Ascending aorta (tissue), 2 donors: Measurements from ENCODE around the gene SLC6A7. TPM values are rescaled to one million over a fixed set of nuclear protein-coding genes. Genes with fewer than 3 reads are reported as not detected.
A peak's percentile ranks its signal among the peaks of the same experiment; 100 is the strongest.

Experiments used
- DNase-seq, 2 donors: peaks; one replicate each; pipeline ENCODE4 v3.0.0-alpha.2; 2019; ENCODE audit warnings: low spot score in 2 of 2
- H3K27ac ChIP-seq, 2 donors: fragments of 200-600 bp; sonication (generic); one replicate each; pipeline ENCODE4 v1.5.1; 2016 to 2017; ENCODE audit warnings: mild to moderate bottlenecking in 1 of 2
- H3K27me3 ChIP-seq: fragments of 200-600 bp; sonication (generic); one replicate; pipeline ENCODE4 v1.5.1; 2017
- H3K36me3 ChIP-seq, 2 donors: fragments of 200-600 bp; sonication (generic); one replicate each; pipeline ENCODE4 v1.5.1; 2016
- H3K4me1 ChIP-seq, 2 donors: fragments of 200-600 bp; sonication (generic); one replicate each; pipeline ENCODE4 v1.5.1; 2016 to 2017; ENCODE audit warnings: mild to moderate bottlenecking in 1 of 2
- H3K4me3 ChIP-seq, 2 donors: fragments of 200-600 bp; sonication (generic); one replicate each; pipeline ENCODE4 v1.5.1; 2016 to 2017; ENCODE audit warnings: mild to moderate bottlenecking in 1 of 2
- H3K9me3 ChIP-seq, 2 donors: fragments of 200-600 bp; sonication (generic); one replicate each; pipeline ENCODE4 v1.5.1; 2016
- intact Hi-C: fragments of 100-400 bp; cut with DNase I; formaldehyde crosslinking; loops from one replicate; pipeline ENCODE4 v1.15.1; 2023
- total RNA-seq: library from RNA; depleted of rRNA; stranded (reverse); fragments of >200 nt; gene quantifications from one replicate; pipeline ENCODE4 v1.1.0, GENCODE V29; 2016
- TF ChIP-seq, protein P1 (sequence below), 3 experiments: fragments of 200-600 bp in 2 of 3; fragments of 450-650 bp in 1 of 3; sonication (generic) in 2 of 3; IDR thresholded peaks; one replicate each; pipeline ENCODE4 v1.5.1; 2016 to 2019; ENCODE audit warnings: antibody characterized with exemption in 3 of 3, mild to moderate bottlenecking in 1 of 3, moderate library complexity in 1 of 3

SLC6A7 gene
- total RNA-seq, 1 donor from 2014 or later, result not detected

GRCh38 chr5:150143350-150144245 lies 46.3 kb upstream of the SLC6A7 start:
- peak; percentile 71 to 95 for DNase-seq
- intact Hi-C loops, result loop anchor here (10.0 kb wide), 1 partner anchor 451 kb away; no protein-coding TSS in a partner anchor
- H3K27me3 ChIP-seq, result no peaks in the 10 kb centered on the region
- no peaks in the 10 kb centered on the region for H3K9me3 ChIP-seq
- H3K4me3 ChIP-seq, result peak overlapping the region; percentile 11 to 46
- H3K36me3 ChIP-seq, result no peaks in the 10 kb centered on the region
- H3K4me1 ChIP-seq, result peaks cover 68 to 94% of the 10 kb centered on the region in 2 donors
- TF ChIP-seq, protein P1, sequence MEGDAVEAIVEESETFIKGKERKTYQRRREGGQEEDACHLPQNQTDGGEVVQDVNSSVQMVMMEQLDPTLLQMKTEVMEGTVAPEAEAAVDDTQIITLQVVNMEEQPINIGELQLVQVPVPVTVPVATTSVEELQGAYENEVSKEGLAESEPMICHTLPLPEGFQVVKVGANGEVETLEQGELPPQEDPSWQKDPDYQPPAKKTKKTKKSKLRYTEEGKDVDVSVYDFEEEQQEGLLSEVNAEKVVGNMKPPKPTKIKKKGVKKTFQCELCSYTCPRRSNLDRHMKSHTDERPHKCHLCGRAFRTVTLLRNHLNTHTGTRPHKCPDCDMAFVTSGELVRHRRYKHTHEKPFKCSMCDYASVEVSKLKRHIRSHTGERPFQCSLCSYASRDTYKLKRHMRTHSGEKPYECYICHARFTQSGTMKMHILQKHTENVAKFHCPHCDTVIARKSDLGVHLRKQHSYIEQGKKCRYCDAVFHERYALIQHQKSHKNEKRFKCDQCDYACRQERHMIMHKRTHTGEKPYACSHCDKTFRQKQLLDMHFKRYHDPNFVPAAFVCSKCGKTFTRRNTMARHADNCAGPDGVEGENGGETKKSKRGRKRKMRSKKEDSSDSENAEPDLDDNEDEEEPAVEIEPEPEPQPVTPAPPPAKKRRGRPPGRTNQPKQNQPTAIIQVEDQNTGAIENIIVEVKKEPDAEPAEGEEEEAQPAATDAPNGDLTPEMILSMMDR (IDR thresholded peaks at IDR 0.05), result no peak
- H3K27ac ChIP-seq, result peak overlapping the region; percentile 98 to 99

GRCh38 chr5:150144246-150144801 lies 45.5 kb upstream of the SLC6A7 start:
- intact Hi-C loops, result loop anchor here (10.0 kb wide), 1 partner anchor 450 kb away; no protein-coding TSS in a partner anchor
- H3K4me1 ChIP-seq, result peaks cover 63 to 95% of the 10 kb centered on the region in 2 donors
- H3K9me3 ChIP-seq, result no peaks in the 10 kb centered on the region
- peak overlapping the region; percentile 11 to 46 for H3K4me3 ChIP-seq
- DNase-seq, result peak in 1 of 2 donors; percentile 85
- peak overlapping the region; percentile 98 to 99 for H3K27ac ChIP-seq
- no peaks in the 10 kb centered on the region for H3K27me3 ChIP-seq
- no peaks in the 10 kb centered on the region for H3K36me3 ChIP-seq
- TF ChIP-seq, protein P1 (IDR thresholded peaks at IDR 0.05), result no peak

GRCh38 chr5:150144879-150145278 lies 45.0 kb upstream of the SLC6A7 start:
- H3K36me3 ChIP-seq, result no peaks in the 10 kb centered on the region
- DNase-seq, result no peak
- no peaks in the 10 kb centered on the region for H3K27me3 ChIP-seq
- intact Hi-C loops, result loop anchor here (10.0 kb wide), 1 partner anchor 450 kb away; no protein-coding TSS in a partner anchor
- H3K27ac ChIP-seq, result peak overlapping the region; percentile 98 to 99
- peak overlapping the region; percentile 11 to 46 for H3K4me3 ChIP-seq
- TF ChIP-seq, protein P1 (IDR thresholded peaks at IDR 0.05), result no peak
- H3K9me3 ChIP-seq, result no peaks in the 10 kb centered on the region
- peaks cover 61 to 95% of the 10 kb centered on the region in 2 donors for H3K4me1 ChIP-seq

- Histone ChIP-seq H3K27me3 (no peaks in the 10 kb centered on the region), H3K4me1 (peaks cover 56 to 95% of the 10 kb centered on the region in 2 donors), H3K36me3 (peaks cover 0 to 10% of the 10 kb centered on the region in 2 donors), H3K27ac (peak overlapping the region; percentile 98 to 99), H3K4me3 (peak overlapping the region in 1 of 2 donors; percentile 14), H3K9me3 (no peaks in the 10 kb centered on the region)
- DNase-seq, result no peak
- TF ChIP-seq, protein P1 (IDR thresholded peaks at IDR 0.05), result no peak
- intact Hi-C loops, result loop anchor here (10.0 kb wide), 1 partner anchor 449 kb away; no protein-coding TSS in a partner anchor
Measured at GRCh38 chr5:150146235-150146634, 43.6 kb upstream of the SLC6A7 start.

- TF ChIP-seq, protein P1 (IDR thresholded peaks at IDR 0.05), result no peak
- H3K9me3 ChIP-seq, result no peaks in the 10 kb centered on the region
- peaks cover 0 to 12% of the 10 kb centered on the region in 2 donors for H3K36me3 ChIP-seq
- peak overlapping the region; percentile 98 to 99 for H3K27ac ChIP-seq
- intact Hi-C loops, result loop anchor here (10.0 kb wide), 1 partner anchor 448 kb away; no protein-coding TSS in a partner anchor
- peak overlapping the region; percentile 14 to 22 for H3K4me3 ChIP-seq
- no peak for DNase-seq
- peaks cover 48 to 93% of the 10 kb centered on the region in 2 donors for H3K4me1 ChIP-seq
- H3K27me3 ChIP-seq, result no peaks in the 10 kb centered on the region
Measured at GRCh38 chr5:150146862-150147601, 42.8 kb upstream of the SLC6A7 start.
